HUES64 (cell line): Measurements from ENCODE around the gene MEIOB.
"Not testable (repeated sequence)": the region's sequence is repeated elsewhere in the genome, so short reads cannot be mapped to it uniquely, and the experiment has no call there.

Experiments used
- H3K27ac ChIP-seq: 2 replicates; pipeline ENCODE4 v1.7.0; 2013; ENCODE audit warnings: low read depth, low read length, inconsistent platforms
- H3K27me3 ChIP-seq: 2 replicates; pipeline ENCODE4 v1.6.1; 2013; ENCODE audit warnings: mild to moderate bottlenecking, low read length; ENCODE audit not compliant: insufficient read depth
- H3K36me3 ChIP-seq: 2 replicates; pipeline ENCODE4 v1.6.1; 2013; ENCODE audit warnings: mild to moderate bottlenecking, low read length; ENCODE audit not compliant: insufficient read depth
- H3K4me1 ChIP-seq: 2 replicates; pipeline ENCODE4 v1.6.1; 2013; ENCODE audit warnings: mild to moderate bottlenecking, low read length, moderate library complexity; ENCODE audit not compliant: insufficient read depth
- H3K4me3 ChIP-seq: 2 replicates; pipeline ENCODE4 v1.5.1; 2013; ENCODE audit warnings: mild to moderate bottlenecking, low read length, moderate library complexity
- H3K9ac ChIP-seq: 2 replicates; pipeline ENCODE4 v1.6.1; 2013; ENCODE audit warnings: mild to moderate bottlenecking, low read depth, low read length
- H3K9me3 ChIP-seq: 2 replicates; pipeline ENCODE4 v1.6.1; 2013; ENCODE audit warnings: low read depth, low read length; ENCODE audit not compliant: insufficient read depth
- WGBS: fragments of 150-250, 120-280 bp; methylation state at CpG from one replicate; pipeline ENCODE4 v1.1.7; 2013; ENCODE audit warnings: missing lambda C conversion rate; 5-methylcytosine and 5-hydroxymethylcytosine counted together

The MEIOB gene

GRCh38 chr16:1799263-1799662, 72.7 kb downstream of the MEIOB start:
- not testable (repeated sequence) for H3K4me1 ChIP-seq, H3K9ac ChIP-seq, H3K4me3 ChIP-seq, H3K27me3 ChIP-seq, H3K27ac ChIP-seq, H3K36me3 ChIP-seq
- H3K9me3 ChIP-seq, result peaks cover 29% of the 10 kb centered on the region
- 79% methylated on average over 4 of the region's 5 CpGs for WGBS

- WGBS, result 92% methylated on average over 32 of the region's 32 CpGs
- Histone ChIP-seq H3K4me1 (no peaks in the 10 kb centered on the region), H3K4me3 (no peak overlapping the region), H3K9me3 (peaks cover 21% of the 10 kb centered on the region), H3K36me3 (no peaks in the 10 kb centered on the region), H3K27me3 (no peaks in the 10 kb centered on the region), H3K9ac (no peak overlapping the region), H3K27ac (no peak overlapping the region)
Measured at GRCh38 chr16:1794908-1795666, 76.9 kb downstream of the MEIOB start.

- WGBS, result 85% methylated on average over 18 of the region's 18 CpGs
- Histone ChIP-seq H3K27me3 (no peaks in the 10 kb centered on the region), H3K9me3 (peaks cover 19% of the 10 kb centered on the region), H3K27ac (no peak overlapping the region), H3K36me3 (no peaks in the 10 kb centered on the region), H3K4me1 (no peaks in the 10 kb centered on the region), H3K9ac (no peak overlapping the region), H3K4me3 (no peak overlapping the region)
Measured at GRCh38 chr16:1794221-1794871, 77.6 kb downstream of the MEIOB start.

- Histone ChIP-seq H3K4me3 (no peak within 1 kb of the TSS), H3K9me3 (peaks cover 16% of the 10 kb centered on the region), H3K27me3 (no peaks in the 10 kb centered on the region), H3K36me3 (peaks cover 5% of the 10 kb centered on the region), H3K9ac (no peak within 1 kb of the TSS), H3K4me1 (no peaks in the 10 kb centered on the region), H3K27ac (no peak within 1 kb of the TSS)
- WGBS, result 90% methylated on average over 28 of the region's 28 CpGs
Measured at GRCh38 chr16:1793578-1794220, 78.3 kb downstream of the MEIOB start, which contains the start of gene IGFALS. Gene IGFALS (minus strand): TSS chr16:1793705. CDS start chr16:1793652, 53 bp downstream.

GRCh38 chr16:1792836-1793577, 79.0 kb downstream of the MEIOB start:
- WGBS, result 96% methylated on average over 33 of the region's 33 CpGs
- Histone ChIP-seq H3K4me3 (no peak overlapping the region), H3K4me1 (no peaks in the 10 kb centered on the region), H3K9me3 (peaks cover 9% of the 10 kb centered on the region), H3K9ac (no peak overlapping the region), H3K36me3 (peaks cover 11% of the 10 kb centered on the region), H3K27me3 (no peaks in the 10 kb centered on the region), H3K27ac (no peak overlapping the region)

- Histone ChIP-seq H3K9me3 (peaks cover 2% of the 10 kb centered on the region; the same call in 1 of the 2 replicates), H3K4me3 (no peak overlapping the region), H3K4me1 (no peaks in the 10 kb centered on the region), H3K9ac (no peak overlapping the region), H3K27me3 (no peaks in the 10 kb centered on the region), H3K27ac (no peak overlapping the region), H3K36me3 (peaks cover 16% of the 10 kb centered on the region)
- 93% methylated on average over 59 of the region's 59 CpGs for WGBS
Measured at GRCh38 chr16:1791943-1792812, 79.8 kb downstream of the MEIOB start.

- H3K36me3 ChIP-seq, result peaks cover 21% of the 10 kb centered on the region
Measured at GRCh38 chr16:1791256-1791942, 80.6 kb downstream of the MEIOB start.

GRCh38 chr16:1790611-1791255, 81.2 kb downstream of the MEIOB start:
- 97% methylated on average over 44 of the region's 44 CpGs for WGBS
- H3K27me3 ChIP-seq, result no peaks in the 10 kb centered on the region
- H3K9ac ChIP-seq, result no peak overlapping the region
- peaks cover 26% of the 10 kb centered on the region for H3K36me3 ChIP-seq
- no peak overlapping the region for H3K27ac ChIP-seq
- H3K4me3 ChIP-seq, result no peak overlapping the region
- no peaks in the 10 kb centered on the region for H3K9me3 ChIP-seq
- H3K4me1 ChIP-seq, result no peaks in the 10 kb centered on the region

More at GRCh38 chr16:1791256-1791942, 80.6 kb downstream of the MEIOB start:
- 94% methylated on average over 53 of the region's 53 CpGs for WGBS
- no peaks in the 10 kb centered on the region for H3K9me3 ChIP-seq
- no peak overlapping the region for H3K4me3 ChIP-seq
- H3K27me3 ChIP-seq, result no peaks in the 10 kb centered on the region
- no peak overlapping the region for H3K9ac ChIP-seq
- no peaks in the 10 kb centered on the region for H3K4me1 ChIP-seq
- no peak overlapping the region for H3K27ac ChIP-seq

- no peaks in the 10 kb centered on the region for H3K4me1 ChIP-seq
- no peak overlapping the region for H3K9ac ChIP-seq
- H3K9me3 ChIP-seq, result no peaks in the 10 kb centered on the region
- no peaks in the 10 kb centered on the region for H3K27me3 ChIP-seq
- H3K36me3 ChIP-seq, result peaks cover 28% of the 10 kb centered on the region
- H3K4me3 ChIP-seq, result no peak overlapping the region
- WGBS, result 95% methylated on average over 15 of the region's 15 CpGs
- H3K27ac ChIP-seq, result no peak overlapping the region
Measured at GRCh38 chr16:1790261-1790610, 81.7 kb downstream of the MEIOB start.
